Activated CD4-positive, alpha-beta T cell treated with anti-CD3 and anti-CD28 coated beads for 24 hours (primary cell): ENCODE data around the gene TPI1.

Experiments
- DNase-seq, 2 donors: peaks; one replicate each; pipeline ENCODE4 v3.0.0-alpha.2; 2020; ENCODE audit warnings: low read depth in 2 of 2

The TPI1 gene

GRCh38 chr12:6828781-6829535 lies 38.4 kb upstream of the TPI1 start:
- no peak for DNase-seq

DNA sequence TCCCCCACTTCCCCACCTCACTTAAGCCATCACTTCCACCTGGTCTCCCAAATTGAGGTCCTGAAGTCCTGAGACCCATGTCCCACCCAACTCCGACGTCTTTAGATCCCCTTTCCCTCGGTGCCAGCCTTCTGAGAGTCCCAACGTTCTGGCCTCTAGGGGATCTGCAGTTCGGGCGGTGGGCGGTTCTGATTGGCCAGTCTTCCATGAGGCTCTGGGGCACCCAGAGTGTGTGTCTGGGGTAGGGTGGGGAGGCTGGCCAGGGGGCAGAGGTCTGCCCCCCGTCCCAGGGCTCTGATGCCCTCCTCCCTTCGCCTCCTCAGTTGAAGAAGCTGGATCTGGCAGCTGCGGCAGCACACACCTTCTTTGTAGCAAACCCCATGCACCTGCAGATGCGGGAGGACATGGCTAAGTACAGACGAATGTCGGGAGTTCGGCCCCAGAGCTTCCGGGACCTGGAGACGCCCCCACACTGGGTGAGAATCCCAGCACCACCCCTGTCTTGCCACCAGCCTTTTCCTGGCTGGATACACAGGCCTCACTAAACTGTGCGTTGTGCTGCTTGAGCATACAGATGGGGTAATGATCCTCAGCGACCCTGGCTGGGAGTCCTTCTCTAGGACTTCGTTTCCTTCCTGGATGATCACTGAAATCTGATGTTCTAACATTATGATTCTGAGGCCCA lies 37.7 kb upstream of the TPI1 start:
- DNase-seq: no peak

DNA sequence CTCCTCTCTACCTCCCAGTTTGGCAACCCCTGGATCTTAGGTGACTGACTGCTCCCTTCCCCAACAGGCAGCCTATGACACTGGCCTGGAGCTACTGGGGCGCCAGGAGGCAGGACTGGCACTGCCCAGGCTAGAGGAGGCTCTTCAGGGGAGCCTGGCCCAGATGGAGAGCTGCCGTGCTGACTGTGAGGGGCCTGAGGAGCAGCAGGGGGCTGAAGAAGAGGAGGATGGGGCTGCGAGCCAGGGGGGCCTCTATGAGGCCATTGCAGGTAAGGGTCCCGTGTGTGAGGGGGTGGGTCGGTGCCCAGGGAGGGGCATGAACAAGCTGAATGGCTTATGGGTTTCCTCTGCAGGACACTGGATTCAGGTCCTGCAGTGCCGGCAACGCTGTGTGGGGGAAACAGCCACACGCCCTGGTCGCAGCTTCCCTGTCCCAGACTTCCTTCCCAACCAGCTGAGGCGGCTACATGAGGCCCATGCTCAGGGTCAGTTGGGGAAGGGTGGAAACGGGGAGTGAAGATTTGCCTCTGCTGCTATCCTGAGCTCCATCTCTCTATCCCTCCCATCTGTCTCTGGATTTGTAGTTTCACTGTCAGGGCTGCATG lies 36.9 kb upstream of the TPI1 start:
- DNase-seq: no peak

- DNase-seq: no peak
These were observed 36.3 kb upstream of the TPI1 start for GRCh38 chr12:6830999-6831398.

- DNase-seq: no peak
These were observed 35.8 kb upstream of the TPI1 start for GRCh38 chr12:6831450-6831995.

DNA sequence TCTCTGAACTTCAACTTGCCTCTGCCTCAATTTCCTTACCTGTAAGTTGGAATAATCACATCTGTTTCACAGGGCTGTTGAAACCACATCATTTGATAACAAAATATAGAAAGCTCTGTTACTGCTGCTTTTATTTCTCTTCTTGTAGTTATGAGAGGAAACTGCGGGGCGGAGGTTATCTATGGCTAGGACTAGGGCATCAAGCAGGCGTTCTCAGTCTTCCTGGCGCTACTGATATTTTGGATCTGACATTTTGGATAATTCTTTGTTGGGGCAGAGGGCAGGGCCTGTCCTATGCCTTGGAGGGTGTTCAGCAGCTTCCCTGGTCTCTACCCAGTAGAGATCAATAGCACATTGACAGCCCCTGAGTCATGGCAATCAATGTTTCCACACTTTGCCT lies 35.2 kb upstream of the TPI1 start:
- no peak for DNase-seq

DNA sequence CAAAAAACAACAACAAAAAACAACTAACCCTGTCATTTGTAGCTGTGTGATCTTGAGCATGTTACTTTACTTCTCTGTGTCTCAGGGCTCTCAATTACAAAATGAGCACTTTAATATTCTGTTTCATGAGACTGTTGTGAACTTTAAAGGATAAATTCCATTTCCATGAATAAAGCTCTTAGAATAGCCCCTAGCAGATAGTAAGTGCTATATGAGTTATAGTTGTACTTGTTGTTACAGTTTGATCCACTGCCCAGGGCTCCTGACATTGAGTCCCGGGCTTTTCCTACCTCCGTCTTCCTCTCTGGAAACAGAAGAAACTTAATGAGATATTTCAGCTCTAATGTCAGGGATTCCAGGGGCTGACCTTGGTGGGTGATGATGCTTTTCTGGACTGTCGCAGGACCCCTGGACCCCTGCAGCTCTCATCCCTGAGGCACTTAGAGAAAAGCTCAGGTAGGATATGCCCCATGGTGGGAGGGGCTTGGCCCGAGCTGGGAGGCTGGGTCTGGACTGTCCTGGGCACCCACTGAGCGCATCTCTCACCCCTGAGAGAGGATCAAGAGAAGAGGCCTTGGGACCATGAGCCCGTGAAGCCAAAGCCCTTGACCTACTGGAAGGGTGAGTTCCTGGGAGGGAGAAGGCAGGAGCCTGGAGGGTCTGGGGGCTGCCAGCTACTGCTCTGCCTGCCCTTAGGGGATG lies 34.0 kb upstream of the TPI1 start:
- no peak for DNase-seq

- DNase-seq: no peak
These were observed 33.1 kb upstream of the TPI1 start for GRCh38 chr12:6834254-6834653.

GRCh38 chr12:6834873-6835272 lies 32.5 kb upstream of the TPI1 start:
- no peak for DNase-seq

DNA sequence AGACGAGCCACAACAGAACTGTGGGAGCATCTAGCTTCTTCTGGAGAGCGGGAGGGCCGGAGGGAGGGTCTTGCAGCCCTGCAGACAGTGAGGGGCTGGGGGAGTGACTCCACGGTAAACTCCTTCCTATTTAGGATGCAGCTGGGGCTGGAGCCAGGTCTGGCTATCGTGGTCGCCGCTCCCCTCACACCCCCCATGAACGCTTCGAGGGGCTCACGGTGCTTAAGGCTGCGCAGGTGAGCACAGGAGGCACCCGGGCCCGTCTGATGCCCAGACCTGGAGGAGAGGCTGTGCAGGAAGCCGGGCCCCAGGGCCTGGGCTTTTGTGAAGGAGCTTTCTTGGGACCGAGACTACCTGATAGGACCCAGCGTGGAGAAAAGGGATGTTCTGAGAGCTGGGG lies 30.5 kb upstream of the TPI1 start:
- no peak for DNase-seq

- no peak for DNase-seq
These were observed 29.8 kb upstream of the TPI1 start for GRCh38 chr12:6837370-6838060.

- no peak for DNase-seq
These were observed 28.5 kb upstream of the TPI1 start for GRCh38 chr12:6838854-6839253.

- no peak for DNase-seq
These were observed 27.7 kb upstream of the TPI1 start for GRCh38 chr12:6839482-6840201.

GRCh38 chr12:6840330-6840729 lies 27.0 kb upstream of the TPI1 start:
- DNase-seq: no peak

DNA sequence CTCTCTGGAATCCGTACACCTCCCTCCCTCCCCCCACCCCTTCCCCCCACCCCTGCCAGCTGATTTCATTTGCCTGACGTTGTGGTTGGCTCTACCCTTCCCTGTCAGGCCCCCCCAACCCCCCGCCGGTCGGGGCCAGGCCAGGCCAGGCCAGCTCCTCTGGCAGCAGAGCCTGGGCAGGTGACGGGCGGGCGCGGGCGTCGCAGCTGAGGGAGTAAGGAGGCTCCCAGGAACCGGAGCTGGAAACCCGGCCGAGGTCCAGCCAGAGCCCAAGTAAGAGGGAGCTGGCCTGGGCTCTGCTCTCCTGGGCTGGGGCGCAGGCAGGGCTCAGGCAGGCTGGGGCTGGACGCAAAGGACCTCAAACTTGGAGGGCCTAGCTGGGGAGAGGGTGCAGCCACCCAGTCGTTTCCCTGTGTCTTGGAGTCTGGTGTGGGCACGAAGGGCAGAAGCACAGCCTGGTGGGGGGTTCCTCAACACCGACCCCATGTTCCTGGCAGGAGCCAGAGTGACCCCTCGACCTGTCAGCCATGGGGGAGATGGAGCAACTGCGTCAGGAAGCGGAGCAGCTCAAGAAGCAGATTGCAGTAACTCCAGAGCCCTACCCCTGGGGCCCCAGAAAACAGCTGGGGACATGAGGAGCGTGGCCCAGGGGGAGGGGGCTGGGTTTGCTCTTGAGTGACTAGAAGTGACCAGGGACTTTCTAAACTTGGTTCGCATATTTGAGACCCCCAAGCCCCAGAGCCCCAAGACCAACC lies 26.4 kb upstream of the TPI1 start, which contains the start of gene GNB3:
Gene GNB3 (plus strand): TSS at position 165 of the 755 bp plus-strand sequence. CDS start 363 bp downstream, at position 528.
- DNase-seq: no peak

- DNase-seq: no peak
These were observed 25.3 kb upstream of the TPI1 start for GRCh38 chr12:6842075-6842474.

GRCh38 chr12:6843118-6843902 lies 24.0 kb upstream of the TPI1 start:
- no peak for DNase-seq

- DNase-seq: no peak
These were observed 21.9 kb upstream of the TPI1 start for GRCh38 chr12:6845395-6845794.

- no peak for DNase-seq
These were observed 20.9 kb upstream of the TPI1 start for GRCh38 chr12:6846316-6846869.
